Measurements from ENCODE around the gene CDH13. TPM values are rescaled to one million over a fixed set of nuclear protein-coding genes. Genes with fewer than 3 reads are reported as not detected.

The CDH13 gene
- total and polyA plus RNA-seq, 2 of the 8 experiments (the other 6 are each of a cell fraction or from before 2014, with no cell fraction given), result 2.3 to 2.4 TPM

GRCh38 chr16:83842756-83843507 is 1216.2 kb downstream of the CDH13 start:
- H3K27ac ChIP-seq (ENCODE audit: low read depth, low read length), result 0 out of 2 replicates have a peak overlapping the region, but pooled peaks have one; percentile 6
- peak overlapping the region; percentile 99; the same call in 1 of the 2 replicates for H2BK12ac ChIP-seq (ENCODE audit: low read depth, low read length)
- peak; percentile 42 for FAIRE-seq
- no peak overlapping the region for H3K9ac ChIP-seq (replicated peaks in 1 of 4; ENCODE audit: extremely low read depth in 1 of 4, low read depth in 3 of 4, low read length in 3 of 4)
- H3K14ac ChIP-seq (ENCODE audit: insufficient read length), result no peak overlapping the region
- H2AFZ ChIP-seq (ENCODE audit: low read length), result no peak overlapping the region
- peak overlapping the region in 1 of 2 experiments; percentile 42; a peak in 1 of 4 replicates for H3K4me2 ChIP-seq (ENCODE audit: insufficient read depth in 1 of 2, low read depth in 2 of 2, low read length in 2 of 2)
- peak overlapping the region; percentile 4 for H3K56ac ChIP-seq (replicated peaks; ENCODE audit: insufficient read length, low read depth, low read length)
- H2BK15ac ChIP-seq (ENCODE audit: low read length), result no peak overlapping the region
- peaks cover 15 to 30% (median 23%) of the 10 kb centered on the region in 4 experiments for H3K4me1 ChIP-seq (replicated peaks in 1 of 4; ENCODE audit: control insufficient read depth in 3 of 4, insufficient read depth in 4 of 4, low read length in 3 of 4)
- H3K36me3 ChIP-seq (ENCODE audit: control insufficient read depth in 2 of 4, insufficient read depth in 4 of 4, low read length in 3 of 4), result no peaks in the 10 kb centered on the region
- H4K8ac ChIP-seq (ENCODE audit: extremely low read depth, insufficient read depth, low read length), result no peak overlapping the region; the same call in 1 of the 2 replicates
- H3K27me3 ChIP-seq (replicated peaks in 1 of 4; ENCODE audit: control insufficient read depth in 3 of 4, extremely low read depth in 1 of 4, insufficient read depth in 3 of 4, low read length in 3 of 4), result no peaks in the 10 kb centered on the region
- no peaks in the 10 kb centered on the region for H4K20me1 ChIP-seq (replicated peaks in 1 of 2; ENCODE audit: control insufficient read depth in 1 of 2, insufficient read depth in 2 of 2, low read length in 2 of 2)
- no peak for DNase-seq (ENCODE audit: low read depth in 1 of 2, low spot score in 2 of 2)
- H4K5ac ChIP-seq (ENCODE audit: insufficient read length, low read depth, low read length), result peak overlapping the region; percentile 51
- CTCF ChIA-PET (ENCODE audit: partially characterized antibody), result interaction anchor here (0.5 to 4.2 kb wide), 10 partner anchors 8 to 1087 kb away, joined by 3 to 34 read pairs (median 4); no protein-coding TSS in a partner anchor
- H3K18ac ChIP-seq (ENCODE audit: extremely low read depth, low read length), result peak overlapping the region; percentile 68; the same call in 1 of the 2 replicates
- H3K79me2 ChIP-seq (ENCODE audit: control insufficient read depth in 1 of 2, insufficient read depth in 2 of 2, low read length in 2 of 2), result no peaks in the 10 kb centered on the region
- no peak overlapping the region for H2AK5ac ChIP-seq (ENCODE audit: low read depth, low read length)
- H3K79me1 ChIP-seq (ENCODE audit: low read depth, low read length), result no peaks in the 10 kb centered on the region
- POLR2A ChIA-PET (ENCODE audit: partially characterized antibody), result interaction anchor here (0.8 to 5.9 kb wide), 9 partner anchors 9 to 46 kb away, joined by 3 to 54 read pairs (median 5); no protein-coding TSS in a partner anchor
- H3K23me2 ChIP-seq (ENCODE audit: low read depth, low read length), result no peaks in the 10 kb centered on the region
- no peaks in the 10 kb centered on the region for H3K9me3 ChIP-seq (ENCODE audit: insufficient read depth in 2 of 2, low read depth in 1 of 2, low read length in 1 of 2)
- no peak overlapping the region for H3K4me3 ChIP-seq (ENCODE audit: extremely low read depth in 1 of 4, insufficient read depth in 2 of 4, low read depth in 3 of 4, low read length in 4 of 4)
- TF ChIP-seq CHD1 (IDR thresholded peaks at IDR 0.05; ENCODE audit: low read depth, low read length), result no peak
- peak; percentile 76 for TF ChIP-seq E2F6 (IDR thresholded peaks at IDR 0.05)
- TF ChIP-seq ATF3 (IDR thresholded peaks at IDR 0.05; ENCODE audit: insufficient read depth, low read depth, low read length), result no peak
- H2BK5ac ChIP-seq (ENCODE audit: low read depth, low read length), result peak overlapping the region; percentile 90; the same call in 1 of the 2 replicates
- H3K4ac ChIP-seq (replicated peaks; ENCODE audit: insufficient read length, low read depth, low read length), result no peak overlapping the region
- peak overlapping the region; percentile 92 for H2BK120ac ChIP-seq (replicated peaks; ENCODE audit: low read depth, low read length)
- H2BK20ac ChIP-seq (ENCODE audit: low read length), result peak overlapping the region; percentile 99
- no peak overlapping the region for H3K23ac ChIP-seq (ENCODE audit: insufficient read length)
- peak overlapping the region; percentile 45 for H4K91ac ChIP-seq (replicated peaks; ENCODE audit: insufficient read length, low read length)
- 53% methylated on average over 9 of the region's 9 CpGs; no CpG with 5 or more reads in 1 of the 2 experiments for whole genome bisulfite sequencing, 2 experiments (ENCODE audit: extremely low coverage in 1 of 2, insufficient coverage in 1 of 2, insufficient read length in 1 of 2, insufficient replicate concordance in 2 of 2, low coverage in 1 of 2, low lambda C conversion rate in 2 of 2, missing lambda C conversion rate in 1 of 2)
